CD4-positive, alpha-beta T cell (primary cell): ENCODE measurements around the gene LAMA4. TPM values are rescaled to one million over a fixed set of nuclear protein-coding genes. Genes with fewer than 3 reads are reported as not detected.
"Not testable (repeated sequence)": the region's sequence is repeated elsewhere in the genome, so short reads cannot be mapped to it uniquely, and the experiment has no call there.

ENCODE experiments used
- ATAC-seq: fragments of 200-7000 bp; cut with Tn5 transposase; one replicate; pipeline ENCODE4 v1.10.0; 2022; ENCODE audit warnings: mild to moderate bottlenecking; ENCODE audit not compliant: poor library complexity
- CTCF ChIA-PET: fragments of 350-600 bp; sonication (Branson Sonifier 250); formaldehyde crosslinking; loops from one replicate; lab custom pipeline; 2021; ENCODE audit warnings: antibody characterized with exemption, inconsistent platforms; lab: Charles Lee
- POLR2A ChIA-PET: fragments of 350-600 bp; sonication (Branson Sonifier 250); formaldehyde crosslinking; loops from one replicate; lab custom pipeline; 2021; ENCODE audit warnings: antibody characterized with exemption, inconsistent platforms; lab: Charles Lee
- DNase-seq, 14 experiments: peaks; one replicate each; pipeline ENCODE4 v3.0.0-alpha.2; 2013 to 2020; ENCODE audit warnings: mixed read lengths in 2 of 14
- H3K27ac ChIP-seq, 2 donors: one replicate each; pipeline versions ENCODE4 v1.5.1 to v1.7.0; 2013; ENCODE audit warnings: low read length in 2 of 2, low read depth in 1 of 2, mild to moderate bottlenecking in 1 of 2
- H3K27me3 ChIP-seq, 2 experiments: 1 replicate in 1 of 2; 2 replicates in 1 of 2; pipeline versions ENCODE4 v1.6.1 to v1.7.0; 2013; ENCODE audit warnings: low read length in 2 of 2, control low read depth in 1 of 2, mild to moderate bottlenecking in 1 of 2, moderate library complexity in 1 of 2; ENCODE audit not compliant: insufficient read depth in 2 of 2, control insufficient read depth in 1 of 2
- H3K36me3 ChIP-seq: one replicate; pipeline ENCODE4 v1.6.1; 2013; ENCODE audit warnings: low read length, control low read depth; ENCODE audit not compliant: insufficient read depth
- H3K4me1 ChIP-seq: one replicate; pipeline ENCODE4 v1.6.1; 2013; ENCODE audit warnings: low read length, control low read depth; ENCODE audit not compliant: insufficient read depth
- H3K4me3 ChIP-seq: one replicate; pipeline ENCODE4 v1.5.1; 2013; ENCODE audit warnings: mild to moderate bottlenecking, low read length, moderate library complexity
- H3K9me3 ChIP-seq, 2 experiments: 1 replicate in 1 of 2; 2 replicates in 1 of 2; pipeline versions ENCODE4 v1.6.1 to v1.7.0; 2013; ENCODE audit warnings: low read length in 2 of 2, mild to moderate bottlenecking in 2 of 2, control low read depth in 1 of 2, moderate library complexity in 1 of 2; ENCODE audit not compliant: control insufficient read depth in 1 of 2, insufficient read depth in 1 of 2
- H3K27ac Mint-ChIP-seq: one replicate; pipeline ENCODE4 v1.8.0; 2020; ENCODE audit warnings: mixed read lengths
- H3K27me3 Mint-ChIP-seq: one replicate; pipeline ENCODE4 v1.8.0; 2021; ENCODE audit warnings: mixed read lengths
- H3K36me3 Mint-ChIP-seq: one replicate; pipeline ENCODE4 v1.8.0; 2021; ENCODE audit warnings: low read depth, mixed read lengths
- H3K4me1 Mint-ChIP-seq: one replicate; pipeline ENCODE4 v1.8.0; 2021; ENCODE audit warnings: low read depth, mixed read lengths
- H3K4me3 Mint-ChIP-seq: one replicate; pipeline ENCODE4 v1.8.0; 2020; ENCODE audit warnings: mild to moderate bottlenecking, mixed read lengths
- H3K9me3 Mint-ChIP-seq: one replicate; pipeline ENCODE4 v1.8.0; 2020; ENCODE audit warnings: mixed read lengths
- CTCF ChIP-seq: fragments of 200-600 bp; IDR thresholded peaks from one replicate; pipeline ENCODE4 v1.8.0; 2022; ENCODE audit warnings: antibody characterized with exemption, mild to moderate bottlenecking
- intact Hi-C, 2 experiments: fragments of 100-400 bp; cut with DNase I in 1 of 2; cut with micrococcal nuclease in 1 of 2; formaldehyde crosslinking; loops; one replicate each; pipeline versions ENCODE4 v1.15.1 to v1.9.0; 2023 to 2025; cut with DNase I, micrococcal nuclease
- total RNA-seq, 174 experiments: library from RNA in 2 of 174; stranded (reverse) in 2 of 174; gene quantifications; one replicate each; pipeline ENCODE4 v1.2.3 and lab custom pipeline; 2021 to 2026

Gene LAMA4
- total RNA-seq, 2 experiments from 2014 or later, result not detected

GRCh38 chr6:112109262-112109661 lies 145.1 kb downstream of the LAMA4 start:
- H3K4me1 Mint-ChIP-seq, result no peaks in the 10 kb centered on the region
- peaks cover 4% of the 10 kb centered on the region for H3K9me3 Mint-ChIP-seq
- peaks cover 7% of the 10 kb centered on the region for H3K27me3 Mint-ChIP-seq
- CTCF ChIA-PET, result no interaction called here
- no peak overlapping the region for H3K27ac ChIP-seq
- H3K9me3 ChIP-seq, result no peaks in the 10 kb centered on the region
- DNase-seq, result no peak
- H3K4me1 ChIP-seq, result no peaks in the 10 kb centered on the region
- H3K36me3 Mint-ChIP-seq, result no peaks in the 10 kb centered on the region
- no peaks in the 10 kb centered on the region for H3K27me3 ChIP-seq
- H3K27ac Mint-ChIP-seq, result no peak overlapping the region
- no peaks in the 10 kb centered on the region for H3K36me3 ChIP-seq
- no peak for ATAC-seq
- intact Hi-C loops, result no loop called here
- POLR2A ChIA-PET, result no interaction called here
- H3K4me3 Mint-ChIP-seq, result no peak overlapping the region
- TF ChIP-seq CTCF, result no peak
- H3K4me3 ChIP-seq, result no peak overlapping the region

- H3K27me3 Mint-ChIP-seq, result no peaks in the 10 kb centered on the region
- no peaks in the 10 kb centered on the region for H3K27me3 ChIP-seq
- no peak for TF ChIP-seq CTCF
Measured at GRCh38 chr6:112106562-112106961, 147.8 kb downstream of the LAMA4 start.

GRCh38 chr6:112106026-112106425 lies 148.3 kb downstream of the LAMA4 start:
- H3K9me3 ChIP-seq, H3K4me1 ChIP-seq, H3K36me3 ChIP-seq, H3K4me3 Mint-ChIP-seq, H3K36me3 Mint-ChIP-seq, H3K27me3 ChIP-seq, H3K9me3 Mint-ChIP-seq, CTCF ChIA-PET, DNase-seq, POLR2A ChIA-PET, H3K4me3 ChIP-seq, H3K4me1 Mint-ChIP-seq, ATAC-seq, H3K27ac ChIP-seq, intact Hi-C loops, H3K27ac Mint-ChIP-seq, H3K27me3 Mint-ChIP-seq: not testable (repeated sequence)

More at GRCh38 chr6:112106562-112106961, 147.8 kb downstream of the LAMA4 start:
- H3K36me3 ChIP-seq, result no peaks in the 10 kb centered on the region
- H3K4me3 ChIP-seq, result no peak overlapping the region
- POLR2A ChIA-PET, result no interaction called here
- intact Hi-C loops, result no loop called here
- no peaks in the 10 kb centered on the region for H3K9me3 ChIP-seq
- H3K4me3 Mint-ChIP-seq, result no peak overlapping the region
- ATAC-seq (no peak), DNase-seq (no peak)
- peaks cover 2% of the 10 kb centered on the region for H3K36me3 Mint-ChIP-seq
- no peaks in the 10 kb centered on the region for H3K4me1 ChIP-seq
- H3K4me1 Mint-ChIP-seq, result no peaks in the 10 kb centered on the region
- peaks cover 4% of the 10 kb centered on the region for H3K9me3 Mint-ChIP-seq
- no peak overlapping the region for H3K27ac ChIP-seq
- CTCF ChIA-PET, result no interaction called here
- H3K27ac Mint-ChIP-seq, result no peak overlapping the region

GRCh38 chr6:112100561-112100960 lies 153.8 kb downstream of the LAMA4 start:
- H3K4me1 ChIP-seq, result no peaks in the 10 kb centered on the region
- Mint-ChIP-seq H3K4me3 (no peak overlapping the region), H3K36me3 (peaks cover 23% of the 10 kb centered on the region), H3K4me1 (no peaks in the 10 kb centered on the region), H3K9me3 (peaks cover 4% of the 10 kb centered on the region), H3K27me3 (no peaks in the 10 kb centered on the region), H3K27ac (no peak overlapping the region)
- POLR2A ChIA-PET, result no interaction called here
- H3K4me3 ChIP-seq, result no peak overlapping the region
- intact Hi-C loops, result no loop called here
- H3K9me3 ChIP-seq, result no peaks in the 10 kb centered on the region
- no peak for DNase-seq
- no peak for TF ChIP-seq CTCF
- CTCF ChIA-PET, result interaction anchor here (1.0 kb wide), 1 partner anchor 63 kb away, joined by 3 read pairs; no protein-coding TSS in a partner anchor
- no peak for ATAC-seq
- H3K27ac ChIP-seq, result no peak overlapping the region
- no peaks in the 10 kb centered on the region for H3K27me3 ChIP-seq
- H3K36me3 ChIP-seq, result no peaks in the 10 kb centered on the region
